GM21526 (cell line): ENCODE data around the gene FAM161A.

Experiments
- ATAC-seq: cut with Tn5 transposase; IDR thresholded peaks from one replicate; pipeline ENCODE4 v1.9.1; 2021; ENCODE audit warnings: moderate library complexity; ENCODE audit not compliant: unreplicated experiment, low FRiP score

FAM161A gene

DNA sequence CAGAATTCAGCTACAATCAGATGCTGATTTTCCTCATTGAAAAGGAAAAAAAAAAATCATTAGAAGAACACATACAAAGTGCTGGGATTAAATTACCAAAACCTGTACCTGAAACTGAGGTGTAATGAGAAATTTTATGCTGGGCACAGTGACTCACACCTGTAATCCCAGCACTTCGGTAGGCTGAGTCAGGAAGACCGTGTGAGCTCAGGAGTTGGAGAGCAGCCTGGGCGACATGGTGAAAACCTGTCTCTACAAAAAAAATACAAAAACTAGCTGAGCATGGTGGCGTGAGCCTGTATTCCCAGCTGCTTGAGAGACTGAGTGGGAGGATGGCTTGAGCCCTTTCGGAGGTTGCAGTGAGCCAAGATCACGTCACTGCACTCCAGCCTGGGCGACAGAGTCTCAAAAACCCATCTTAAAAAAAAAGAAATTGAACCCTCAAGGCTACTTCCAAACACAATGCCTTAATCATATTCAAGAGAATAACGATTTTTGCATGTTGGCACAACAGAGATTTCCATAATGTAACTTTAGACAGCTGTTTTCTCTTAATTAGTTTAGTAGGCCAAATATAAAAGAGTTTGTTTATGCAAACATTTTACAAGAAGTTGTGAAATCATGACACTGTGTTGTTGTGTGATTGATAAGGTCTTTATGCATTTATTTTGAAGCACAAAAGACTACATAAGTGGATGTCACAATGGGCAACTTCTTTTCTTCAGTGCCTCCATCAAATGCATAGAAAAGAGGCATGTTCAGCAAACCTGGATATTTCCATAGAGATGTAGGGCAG, 63.9 kb downstream of the FAM161A start:
- no peak for ATAC-seq

DNA sequence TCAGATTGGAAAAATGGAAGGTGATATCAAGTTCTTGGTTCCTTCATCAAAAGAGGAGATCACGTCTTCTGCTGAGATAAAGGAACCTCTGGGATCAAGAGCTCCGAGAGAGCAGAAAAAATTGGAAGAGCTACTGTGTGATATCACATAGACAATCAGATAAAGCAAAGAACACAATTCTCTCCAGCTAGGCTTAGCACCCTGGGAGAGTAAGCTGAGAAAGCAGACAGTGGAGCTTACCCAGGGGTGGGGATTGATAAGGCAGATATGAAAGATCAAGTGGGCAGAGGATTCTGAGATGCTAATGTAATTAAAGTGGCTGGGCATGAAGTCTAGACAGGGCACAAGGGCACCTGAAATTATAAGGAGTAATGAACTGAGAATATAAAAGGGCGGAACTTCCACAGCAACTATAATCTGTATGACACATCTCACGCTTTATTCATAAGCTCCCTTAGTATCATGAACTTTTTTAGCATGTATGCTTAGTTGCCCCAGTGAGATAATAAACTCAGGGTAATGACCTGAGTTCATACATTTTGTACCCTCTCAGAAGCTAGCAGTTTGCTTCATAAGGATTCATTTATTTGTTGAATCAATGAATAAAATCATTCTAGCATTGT, 65.8 kb downstream of the FAM161A start:
- ATAC-seq = no peak

DNA sequence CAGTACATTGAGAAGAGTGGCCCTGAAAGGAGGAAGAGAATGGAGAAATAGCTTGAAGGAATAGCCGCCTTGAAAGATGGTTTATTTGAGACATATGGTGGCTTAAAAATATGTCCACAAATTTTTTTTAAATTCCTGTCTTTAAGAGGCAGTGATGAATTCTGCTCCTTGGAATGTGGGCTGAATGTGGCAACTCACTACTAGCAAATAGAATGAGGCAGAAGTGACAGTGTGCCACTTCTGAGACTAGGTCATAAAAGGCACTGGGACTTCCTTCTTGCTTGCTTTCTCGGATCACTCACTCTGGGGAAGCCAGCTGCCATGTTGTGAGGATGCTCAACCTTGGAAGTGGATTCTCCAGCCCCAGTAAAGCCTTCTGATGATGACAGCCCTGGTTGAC, 67.0 kb downstream of the FAM161A start:
- no peak for ATAC-seq

DNA sequence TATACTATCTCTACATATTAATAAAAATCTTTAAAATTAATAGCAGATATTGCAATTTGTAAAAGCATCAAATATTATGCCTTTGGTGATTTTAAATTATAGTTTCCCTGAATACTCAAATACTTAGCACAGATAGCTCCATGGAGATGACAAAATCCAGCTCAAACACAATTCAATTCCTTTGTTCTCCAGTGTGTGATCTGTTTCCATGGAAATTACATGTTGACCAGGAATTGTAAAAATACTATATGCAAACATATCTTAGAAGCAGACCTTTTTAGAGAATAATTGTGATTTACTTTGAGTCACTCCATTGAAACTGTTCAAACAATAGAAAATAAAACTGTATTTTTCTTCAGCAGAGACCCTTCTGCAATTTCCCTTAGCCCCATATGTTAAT, 68.3 kb downstream of the FAM161A start:
- no peak for ATAC-seq

DNA sequence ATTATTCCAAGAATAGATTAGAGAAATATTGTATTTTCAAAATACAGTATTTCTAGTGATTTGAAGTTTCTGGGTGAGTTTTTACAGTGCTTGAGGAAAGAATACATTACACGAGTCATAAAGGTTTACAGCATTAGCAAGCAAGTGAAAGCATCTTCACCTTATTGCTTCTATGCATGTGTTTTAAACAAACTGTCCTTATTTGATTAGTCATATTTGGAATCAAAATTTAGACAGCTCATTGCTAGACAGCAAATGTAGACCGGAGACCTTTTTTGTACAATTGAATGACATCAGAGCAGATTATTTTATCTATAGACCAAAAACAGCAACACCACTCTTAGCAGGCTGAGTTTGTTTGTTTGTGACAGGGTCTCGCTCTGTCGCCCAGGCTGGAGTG, 69.2 kb downstream of the FAM161A start:
- no peak for ATAC-seq

DNA sequence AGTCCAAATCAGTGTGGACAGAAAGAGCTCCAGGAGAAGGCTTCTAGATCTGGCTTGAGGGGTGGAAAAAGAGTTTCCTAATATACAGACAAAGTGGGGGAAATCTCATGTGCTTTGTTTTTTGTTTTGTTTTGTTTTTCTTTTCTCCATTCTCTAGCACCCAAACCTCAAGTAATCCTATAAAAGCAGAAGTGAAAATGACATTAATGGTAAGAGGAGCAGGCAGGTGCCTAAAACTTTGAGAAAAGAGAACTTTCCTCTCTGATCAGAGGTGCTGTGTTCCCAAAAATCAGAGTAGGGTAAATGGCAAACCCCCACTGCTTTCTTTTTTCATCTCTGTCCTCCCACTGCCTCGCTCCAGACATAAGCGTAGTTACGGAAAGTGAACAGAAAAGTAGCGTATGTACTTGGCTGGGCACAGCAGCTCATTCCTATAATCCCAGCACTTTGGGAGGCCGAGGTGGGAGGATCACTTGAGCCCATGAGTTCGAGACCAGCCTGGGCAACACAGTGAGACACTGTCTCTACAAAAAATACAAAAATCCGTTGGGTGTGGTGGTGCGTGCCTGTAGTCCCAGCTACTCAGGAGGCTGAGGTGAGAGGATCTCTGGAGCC, 77.8 kb downstream of the FAM161A start:
- peak; percentile 83 for ATAC-seq
